Subcutaneous abdominal adipose tissue (tissue), 5 donors: ENCODE results near the gene CHD6.
A peak's percentile ranks its signal among the peaks of the same experiment; 100 is the strongest.

Source experiments
- H3K27ac ChIP-seq: one replicate; pipeline ENCODE4 v1.7.0; 2013; ENCODE audit warnings: low read depth, mild to moderate bottlenecking, inconsistent platforms, low read length, moderate library complexity
- H3K27me3 ChIP-seq, 5 donors: one replicate each; pipeline ENCODE4 v1.7.0; 2013; ENCODE audit warnings: low read length in 5 of 5, inconsistent platforms in 1 of 5; ENCODE audit not compliant: control insufficient read depth in 5 of 5, insufficient read depth in 4 of 5
- H3K36me3 ChIP-seq, 5 donors: one replicate each; pipeline ENCODE4 v1.7.0; 2013; ENCODE audit warnings: low read length in 5 of 5; ENCODE audit not compliant: control insufficient read depth in 5 of 5, insufficient read depth in 5 of 5
- H3K4me1 ChIP-seq, 5 donors: one replicate each; pipeline ENCODE4 v1.7.0; 2013; ENCODE audit warnings: low read length in 5 of 5, mild to moderate bottlenecking in 3 of 5, moderate library complexity in 1 of 5; ENCODE audit not compliant: control insufficient read depth in 5 of 5, insufficient read depth in 5 of 5
- H3K4me3 ChIP-seq, 5 donors: one replicate each; pipeline ENCODE4 v1.7.0; 2013; ENCODE audit warnings: low read length in 5 of 5, low read depth in 1 of 5
- H3K9ac ChIP-seq, 5 donors: one replicate each; pipeline ENCODE4 v1.7.0; 2013; ENCODE audit warnings: low read length in 5 of 5, mild to moderate bottlenecking in 4 of 5, moderate library complexity in 3 of 5
- H3K9me3 ChIP-seq, 5 donors: one replicate each; pipeline ENCODE4 v1.7.0; 2013; ENCODE audit warnings: low read length in 5 of 5; ENCODE audit not compliant: control insufficient read depth in 5 of 5
- donor health status: healthy.
- donor health status: healthy.
- donor health status: healthy.
- donor health status: healthy.
- donor health status: healthy.

The CHD6 gene

GRCh38 chr20:41617902-41618806 is at the start of gene CHD6:
Gene CHD6 (minus strand): TSS chr20:41618377. CDS start chr20:41551337, 67,040 bp downstream.
- H3K9me3 ChIP-seq: no peaks in the 10 kb centered on the region
- H3K4me1 ChIP-seq: peaks cover 5 to 40% (median 31%) of the 10 kb centered on the region in 5 donors
- no peaks in the 10 kb centered on the region for H3K36me3 ChIP-seq
- peak within 1 kb of the TSS; percentile 77 to 86 (median 82) for H3K4me3 ChIP-seq
- peak within 1 kb of the TSS; percentile 65 for H3K27ac ChIP-seq
- H3K9ac ChIP-seq: peak within 1 kb of the TSS; percentile 48 to 84 (median 73)
- H3K27me3 ChIP-seq: no peaks in the 10 kb centered on the region

DNA sequence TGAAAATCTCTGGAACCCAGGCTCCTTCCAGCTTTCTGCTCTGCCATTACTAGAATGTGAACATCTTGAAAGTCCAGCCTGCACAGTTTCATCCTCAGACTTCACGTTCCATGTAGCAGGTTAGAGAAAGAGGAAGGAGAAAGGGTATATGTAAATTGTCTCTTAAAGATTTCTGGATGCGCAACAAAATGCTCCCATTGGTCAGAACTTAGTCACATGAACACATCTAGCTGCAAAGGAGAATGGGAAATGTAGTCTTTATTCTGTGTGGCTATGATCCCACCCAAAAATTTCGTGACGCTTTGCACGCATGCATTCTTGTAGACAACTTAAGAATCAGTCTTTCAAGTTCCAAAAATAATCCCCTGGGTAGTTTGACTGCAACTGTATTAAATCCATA is 46.4 kb upstream of the CHD6 start:
- H3K27ac ChIP-seq: no peak overlapping the region
- H3K36me3 ChIP-seq: no peaks in the 10 kb centered on the region
- no peaks in the 10 kb centered on the region for H3K4me1 ChIP-seq
- no peak overlapping the region for H3K9ac ChIP-seq
- H3K27me3 ChIP-seq: peaks cover 0 to 6% (median 3%) of the 10 kb centered on the region in 5 donors
- H3K4me3 ChIP-seq: no peak overlapping the region
- peaks cover 0 to 3% (median 2%) of the 10 kb centered on the region in 5 donors for H3K9me3 ChIP-seq

GRCh38 chr20:41657655-41658054 is 39.5 kb upstream of the CHD6 start:
- Histone ChIP-seq H3K4me1 (no peaks in the 10 kb centered on the region), H3K36me3 (no peaks in the 10 kb centered on the region), H3K9me3 (no peaks in the 10 kb centered on the region), H3K27me3 (peaks cover 0 to 6% (median 3%) of the 10 kb centered on the region in 5 donors), H3K9ac (no peak overlapping the region), H3K4me3 (no peak overlapping the region), H3K27ac (no peak overlapping the region)

- Histone ChIP-seq H3K4me3 (no peak overlapping the region), H3K27ac (no peak overlapping the region), H3K9ac (no peak overlapping the region), H3K36me3 (no peaks in the 10 kb centered on the region), H3K27me3 (peaks cover 0 to 4% (median 3%) of the 10 kb centered on the region in 5 donors), H3K4me1 (no peaks in the 10 kb centered on the region), H3K9me3 (no peaks in the 10 kb centered on the region)
Measured at GRCh38 chr20:41655962-41656618, 37.9 kb upstream of the CHD6 start.

GRCh38 chr20:41654884-41655283 is 36.7 kb upstream of the CHD6 start:
- no peaks in the 10 kb centered on the region for H3K9me3 ChIP-seq
- no peaks in the 10 kb centered on the region for H3K4me1 ChIP-seq
- H3K27me3 ChIP-seq: peaks cover 0 to 3% (median 0%) of the 10 kb centered on the region in 5 donors
- no peak overlapping the region for H3K27ac ChIP-seq
- H3K9ac ChIP-seq: no peak overlapping the region
- no peaks in the 10 kb centered on the region for H3K36me3 ChIP-seq
- H3K4me3 ChIP-seq: no peak overlapping the region

GRCh38 chr20:41654292-41654691 is 36.1 kb upstream of the CHD6 start:
- no peak overlapping the region for H3K9ac ChIP-seq
- H3K4me1 ChIP-seq: no peaks in the 10 kb centered on the region
- H3K4me3 ChIP-seq: no peak overlapping the region
- no peaks in the 10 kb centered on the region for H3K36me3 ChIP-seq
- H3K27ac ChIP-seq: no peak overlapping the region
- no peaks in the 10 kb centered on the region for H3K27me3 ChIP-seq
- H3K9me3 ChIP-seq: no peaks in the 10 kb centered on the region

- H3K9ac ChIP-seq: no peak overlapping the region
- no peak overlapping the region for H3K27ac ChIP-seq
- H3K36me3 ChIP-seq: no peaks in the 10 kb centered on the region
- H3K27me3 ChIP-seq: no peaks in the 10 kb centered on the region
- no peaks in the 10 kb centered on the region for H3K9me3 ChIP-seq
- no peaks in the 10 kb centered on the region for H3K4me1 ChIP-seq
- H3K4me3 ChIP-seq: no peak overlapping the region
Measured at GRCh38 chr20:41650231-41650948, 32.2 kb upstream of the CHD6 start.

DNA sequence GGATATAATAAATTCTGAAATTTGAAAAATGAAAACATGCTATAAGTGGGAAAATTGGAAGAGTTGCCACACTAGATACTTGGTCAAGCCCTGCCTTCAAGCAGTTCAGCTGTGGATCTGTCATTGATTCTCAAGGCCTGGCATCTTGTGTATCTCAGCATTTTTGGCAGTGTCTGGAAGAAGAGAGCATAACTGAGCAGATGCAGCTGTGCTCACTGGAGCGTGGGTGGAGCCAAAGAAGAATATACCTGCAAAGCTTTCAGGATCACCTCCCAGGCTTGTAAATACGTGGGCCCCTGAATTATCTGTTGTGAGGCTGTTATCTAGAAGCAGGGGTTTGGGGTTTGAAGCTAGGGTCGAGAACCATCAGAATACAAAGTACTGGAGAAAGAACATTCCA is 31.3 kb upstream of the CHD6 start:
- Histone ChIP-seq H3K4me3 (no peak overlapping the region), H3K9ac (no peak overlapping the region), H3K4me1 (no peaks in the 10 kb centered on the region), H3K36me3 (no peaks in the 10 kb centered on the region), H3K9me3 (no peaks in the 10 kb centered on the region), H3K27me3 (no peaks in the 10 kb centered on the region), H3K27ac (no peak overlapping the region)

- Histone ChIP-seq H3K9ac (no peak overlapping the region), H3K9me3 (no peaks in the 10 kb centered on the region), H3K27ac (no peak overlapping the region), H3K4me3 (no peak overlapping the region), H3K36me3 (no peaks in the 10 kb centered on the region), H3K27me3 (no peaks in the 10 kb centered on the region), H3K4me1 (no peaks in the 10 kb centered on the region)
Measured at GRCh38 chr20:41645372-41645771, 27.2 kb upstream of the CHD6 start.

DNA sequence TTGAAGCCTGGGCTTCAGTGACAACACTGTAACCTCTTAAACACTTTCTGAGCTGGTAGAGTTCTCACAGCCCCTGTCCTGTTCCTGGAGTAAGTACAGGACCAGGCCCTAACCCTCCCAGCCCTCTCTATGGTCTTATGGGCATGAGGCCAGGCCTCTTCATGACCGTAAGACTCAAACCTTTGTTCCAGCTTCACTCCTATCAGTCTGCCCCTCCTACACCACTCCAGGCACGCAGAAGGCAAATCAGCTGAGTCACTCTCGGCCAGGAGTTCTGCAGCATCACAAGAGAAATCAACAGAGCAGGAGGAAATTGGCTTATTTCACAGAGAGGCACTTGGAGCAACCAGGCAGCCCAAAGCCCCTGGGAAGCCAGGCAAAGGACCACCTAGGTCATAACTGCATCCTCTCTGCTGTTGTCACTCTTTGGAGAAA is 25.3 kb upstream of the CHD6 start:
- no peaks in the 10 kb centered on the region for H3K4me1 ChIP-seq
- no peaks in the 10 kb centered on the region for H3K9me3 ChIP-seq
- H3K9ac ChIP-seq: no peak overlapping the region
- no peak overlapping the region for H3K27ac ChIP-seq
- no peaks in the 10 kb centered on the region for H3K27me3 ChIP-seq
- no peak overlapping the region for H3K4me3 ChIP-seq
- no peaks in the 10 kb centered on the region for H3K36me3 ChIP-seq
